HCT116 (cell line): ENCODE data around the gene LSM4. TPM values are rescaled to one million over a fixed set of nuclear protein-coding genes. Genes with fewer than 3 reads are reported as not detected.

Experiments used
- ATAC-seq: fragments of 200-7000 bp; cut with Tn5 transposase; 2 replicates; pipeline ENCODE4 v1.9.1; 2020; ENCODE audit warnings: mild to moderate bottlenecking, moderate library complexity
- BruUV-seq: library from RNA; stranded (reverse); fragments of 400-500 nt; replicated peaks from 2 replicates; lab custom pipeline; 2021; lab: Mats Ljungman, UMichigan
- CTCF ChIA-PET: fragments of 300-600 bp; sonication (Branson Sonifier 250); formaldehyde crosslinking; loops from one replicate; lab custom pipeline; 2021; ENCODE audit warnings: antibody characterized with exemption; lab: Charles Lee
- POLR2A ChIA-PET: fragments of 300-600, 350-600 bp; sonication (Branson Sonifier 250); formaldehyde crosslinking; loops from one replicate; lab custom pipeline; 2021; ENCODE audit warnings: antibody characterized with exemption; lab: Charles Lee
- RAD21 ChIA-PET, 2 experiments: fragments of 300-600 bp; sonication (Branson Sonifier 250); formaldehyde crosslinking; loops; one replicate each; lab custom pipeline; 2023; ENCODE audit warnings: low total read pairs in 2 of 2; ENCODE audit not compliant: uncharacterized antibody in 2 of 2, unreplicated experiment in 2 of 2, low non-redundant PET in 1 of 2; lab: Charles Lee
- DNase-seq: peaks from one replicate; pipeline ENCODE4 v3.0.0-alpha.2; 2010; ENCODE audit warnings: low read depth, low spot score
- H2AFZ ChIP-seq: fragments of 200-600 bp; shearing (Covaris generic), sonication (generic); 2 replicates; pipeline ENCODE4 v1.6.1; 2017; ENCODE audit warnings: low read depth, mixed run types, mixed read lengths, antibody characterized with exemption, low read length; ENCODE audit not compliant: poor library complexity, severe bottlenecking
- H3K27ac ChIP-seq: 2 replicates; pipeline ENCODE4 v1.5.1; 2012; ENCODE audit warnings: low read depth, low read length
- H3K27me3 ChIP-seq: fragments of 200-600 bp; sonication (generic); 2 replicates; pipeline ENCODE4 v1.6.1; 2016; ENCODE audit warnings: mixed run types, low read length, mixed read lengths; ENCODE audit not compliant: insufficient read depth
- H3K36me3 ChIP-seq, 2 experiments: fragments of 200-500 bp in 1 of 2; fragments of 200-600 bp in 1 of 2; sonication (Bioruptor generic) in 1 of 2; sonication (generic) in 1 of 2; 2 replicates each; pipeline versions ENCODE4 v1.5.1 to v1.6.1; 2014 to 2016; ENCODE audit warnings: low read length in 2 of 2, inconsistent platforms in 1 of 2, mixed read lengths in 1 of 2, mixed run types in 1 of 2; ENCODE audit not compliant: insufficient read depth in 2 of 2, control insufficient read depth in 1 of 2
- H3K4me1 ChIP-seq, 2 experiments: fragments of 200-600 bp in 1 of 2; sonication (generic) in 1 of 2; 2 replicates each; pipeline versions ENCODE4 v1.5.1 to v1.6.1; 2012 to 2017; ENCODE audit warnings: low read length in 2 of 2, inconsistent platforms in 1 of 2, mild to moderate bottlenecking in 1 of 2, mixed read lengths in 1 of 2, mixed run types in 1 of 2, moderate library complexity in 1 of 2; ENCODE audit not compliant: insufficient read depth in 2 of 2, control insufficient read depth in 1 of 2
- H3K4me2 ChIP-seq: fragments of 200-600 bp; sonication (generic); 2 replicates; pipeline ENCODE4 v1.6.1; 2017; ENCODE audit warnings: mixed run types, low read length, mixed read lengths
- H3K4me3 ChIP-seq, 2 experiments: fragments of 200-600 bp in 1 of 2; sonication (generic) in 1 of 2; replicated peaks in 1 of 2; 2 replicates each; pipeline ENCODE4 v1.5.1; 2011 to 2016; ENCODE audit warnings: low read length in 2 of 2, control low read depth in 1 of 2, low read depth in 1 of 2, mild to moderate bottlenecking in 1 of 2, mixed read lengths in 1 of 2, mixed run types in 1 of 2
- H3K79me2 ChIP-seq: fragments of 200-600 bp; sonication (generic); 2 replicates; pipeline ENCODE4 v1.6.1; 2017; ENCODE audit warnings: mild to moderate bottlenecking, mixed run types, low read length, moderate library complexity, mixed read lengths; ENCODE audit not compliant: insufficient read depth
- H3K9ac ChIP-seq: fragments of 200-600 bp; sonication (generic); 2 replicates; pipeline ENCODE4 v1.6.1; 2016; ENCODE audit warnings: low read length, mixed read lengths
- H3K9me2 ChIP-seq: fragments of 200-600 bp; sonication (generic), shearing (Covaris generic); 2 replicates; pipeline ENCODE4 v1.6.1; 2017; ENCODE audit warnings: mixed run types, mild to moderate bottlenecking, moderate library complexity; ENCODE audit not compliant: insufficient read depth
- H3K9me3 ChIP-seq, 2 experiments: fragments of 200-500 bp in 1 of 2; fragments of 200-600 bp in 1 of 2; sonication (Bioruptor generic) in 1 of 2; sonication (generic) in 1 of 2; 2 replicates each; pipeline ENCODE4 v1.6.1; 2014 to 2017; ENCODE audit warnings: low read length in 2 of 2, mixed read lengths in 2 of 2, inconsistent platforms in 1 of 2, low read depth in 1 of 2, mild to moderate bottlenecking in 1 of 2, mixed run types in 1 of 2, moderate library complexity in 1 of 2; ENCODE audit not compliant: control insufficient read depth in 1 of 2, insufficient read depth in 1 of 2
- H4K20me1 ChIP-seq: fragments of 200-600 bp; sonication (generic), shearing (Covaris generic); 2 replicates; pipeline ENCODE4 v1.6.1; 2017; ENCODE audit warnings: mixed run types, mild to moderate bottlenecking, moderate library complexity; ENCODE audit not compliant: insufficient read depth
- CBX3 ChIP-seq: IDR thresholded peaks from 2 replicates; pipeline ENCODE4 v1.6.1; 2012; ENCODE audit warnings: low read depth
- EGR1 ChIP-seq: IDR thresholded peaks from 2 replicates; pipeline ENCODE4 v1.6.1; 2012; ENCODE audit warnings: low read depth
- ELF1 ChIP-seq: IDR thresholded peaks from 2 replicates; pipeline ENCODE4 v1.6.1; 2012; ENCODE audit warnings: low read depth, borderline replicate concordance
- EZH2 ChIP-seq: fragments of 200-600 bp; sonication (generic); IDR thresholded peaks from 2 replicates; pipeline ENCODE4 v1.6.1; 2017; ENCODE audit warnings: antibody characterized with exemption, mixed run types
- MAX ChIP-seq: IDR thresholded peaks from 2 replicates; pipeline ENCODE4 v1.6.1; 2012
- POLR2AphosphoS5 ChIP-seq: IDR thresholded peaks from 2 replicates; pipeline ENCODE4 v1.6.1; 2011; ENCODE audit warnings: mild to moderate bottlenecking, low read depth, low read length, moderate library complexity
- REST ChIP-seq: IDR thresholded peaks from 2 replicates; pipeline ENCODE4 v1.6.1; 2012; ENCODE audit warnings: low read depth
- SP1 ChIP-seq: IDR thresholded peaks from 2 replicates; pipeline ENCODE4 v1.6.1; 2012; ENCODE audit warnings: low read depth
- intact Hi-C: fragments of 100-400 bp; cut with micrococcal nuclease; formaldehyde crosslinking; loops from 2 replicates; pipeline ENCODE4 v1.10.0; 2022
- total RNA-seq: library from RNA; stranded (reverse); gene quantifications from one replicate; pipeline ENCODE4 v1.2.1, GENCODE V29; 2021; ENCODE audit not compliant: unreplicated experiment
- TF ChIP-seq, protein P1 (sequence below): IDR thresholded peaks from 2 replicates; pipeline ENCODE4 v1.6.1; 2012
- TF ChIP-seq, protein P2 (sequence below): IDR thresholded peaks from 2 replicates; pipeline ENCODE4 v1.6.1; 2011; ENCODE audit warnings: mild to moderate bottlenecking, low read length, moderate library complexity; ENCODE audit not compliant: insufficient replicate concordance; ENCODE audit errors: extremely low read depth

LSM4 gene
- total RNA-seq, 1 experiment from 2014 or later: 400 TPM

- no peak overlapping the region for H3K4me2 ChIP-seq
- no peaks in the 10 kb centered on the region for H3K27me3 ChIP-seq
- H3K36me3 ChIP-seq: no peaks in the 10 kb centered on the region
- DNase-seq (no peak), ATAC-seq (no peak)
- no peak overlapping the region for H3K4me3 ChIP-seq
- POLR2A ChIA-PET: no interaction called here
- RAD21 ChIA-PET: no interaction called here
- BruUV-seq: no TSS peak
- H3K9me2 ChIP-seq: no peaks in the 10 kb centered on the region
- intact Hi-C loops: no loop called here
- no peaks in the 10 kb centered on the region for H4K20me1 ChIP-seq
- no peaks in the 10 kb centered on the region for H3K79me2 ChIP-seq
- TF ChIP-seq CBX3 (no peak), MAX (no peak), POLR2AphosphoS5 (no peak), EGR1 (no peak), ELF1 (no peak), EZH2 (no peak), SP1 (no peak)
- TF ChIP-seq, protein P1, sequence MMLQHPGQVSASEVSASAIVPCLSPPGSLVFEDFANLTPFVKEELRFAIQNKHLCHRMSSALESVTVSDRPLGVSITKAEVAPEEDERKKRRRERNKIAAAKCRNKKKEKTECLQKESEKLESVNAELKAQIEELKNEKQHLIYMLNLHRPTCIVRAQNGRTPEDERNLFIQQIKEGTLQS: no peak
- H2AFZ ChIP-seq: no peak overlapping the region
- no peaks in the 10 kb centered on the region for H3K4me1 ChIP-seq
- H3K9ac ChIP-seq: no peak overlapping the region
- CTCF ChIA-PET: no interaction called here
- H3K9me3 ChIP-seq: no peaks in the 10 kb centered on the region
- no peak overlapping the region for H3K27ac ChIP-seq
Observed at GRCh38 chr19:18264137-18264854, 58.6 kb downstream of the LSM4 start.

- Histone ChIP-seq H3K36me3 (no peaks in the 10 kb centered on the region), H3K4me2 (no peak overlapping the region), H3K27ac (no peak overlapping the region), H3K9ac (no peak overlapping the region), H3K27me3 (no peaks in the 10 kb centered on the region), H4K20me1 (no peaks in the 10 kb centered on the region), H3K4me1 (no peaks in the 10 kb centered on the region), H3K79me2 (no peaks in the 10 kb centered on the region), H3K9me3 (no peaks in the 10 kb centered on the region), H3K4me3 (no peak overlapping the region), H2AFZ (no peak overlapping the region), H3K9me2 (no peaks in the 10 kb centered on the region)
- ATAC-seq (no peak), DNase-seq (no peak)
- POLR2A ChIA-PET: interaction anchor here (1.5 kb wide), 1 partner anchor 59 kb away, joined by 3 read pairs; the partner anchor contains the start of gene LSM4
- CTCF ChIA-PET: no interaction called here
- RAD21 ChIA-PET: no interaction called here
- no TSS peak for BruUV-seq
- intact Hi-C loops: no loop called here
- TF ChIP-seq, protein P2, sequence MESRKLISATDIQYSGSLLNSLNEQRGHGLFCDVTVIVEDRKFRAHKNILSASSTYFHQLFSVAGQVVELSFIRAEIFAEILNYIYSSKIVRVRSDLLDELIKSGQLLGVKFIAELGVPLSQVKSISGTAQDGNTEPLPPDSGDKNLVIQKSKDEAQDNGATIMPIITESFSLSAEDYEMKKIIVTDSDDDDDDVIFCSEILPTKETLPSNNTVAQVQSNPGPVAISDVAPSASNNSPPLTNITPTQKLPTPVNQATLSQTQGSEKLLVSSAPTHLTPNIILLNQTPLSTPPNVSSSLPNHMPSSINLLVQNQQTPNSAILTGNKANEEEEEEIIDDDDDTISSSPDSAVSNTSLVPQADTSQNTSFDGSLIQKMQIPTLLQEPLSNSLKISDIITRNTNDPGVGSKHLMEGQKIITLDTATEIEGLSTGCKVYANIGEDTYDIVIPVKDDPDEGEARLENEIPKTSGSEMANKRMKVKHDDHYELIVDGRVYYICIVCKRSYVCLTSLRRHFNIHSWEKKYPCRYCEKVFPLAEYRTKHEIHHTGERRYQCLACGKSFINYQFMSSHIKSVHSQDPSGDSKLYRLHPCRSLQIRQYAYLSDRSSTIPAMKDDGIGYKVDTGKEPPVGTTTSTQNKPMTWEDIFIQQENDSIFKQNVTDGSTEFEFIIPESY: no peak
- TF ChIP-seq SP1 (no peak), ELF1 (no peak), REST (no peak)
Observed at GRCh38 chr19:18263324-18264136, 59.3 kb downstream of the LSM4 start.
